HepG2 (cell line): ENCODE results near the gene BBC3. TPM values are rescaled to one million over a fixed set of nuclear protein-coding genes. Genes with fewer than 3 reads are reported as not detected.

Experiments
- AHDC1 ChIP-seq: sonication (generic); formaldehyde crosslinking; IDR thresholded peaks from 2 replicates; pipeline ENCODE4 v1.5.1; 2020; ENCODE audit warnings: mild to moderate bottlenecking, missing genetic modification reagents, borderline replicate concordance
- ATAD3A ChIP-seq: sonication (generic); formaldehyde crosslinking; IDR thresholded peaks from 2 replicates; pipeline ENCODE4 v1.4.0; 2020; ENCODE audit warnings: missing genetic modification reagents
- CC2D1A ChIP-seq: sonication (generic); formaldehyde crosslinking; IDR thresholded peaks from 2 replicates; pipeline ENCODE4 v1.8.1; 2023; ENCODE audit warnings: mild to moderate bottlenecking, missing genetic modification reagents
- IRF2 ChIP-seq: IDR thresholded peaks from 2 replicates; pipeline ENCODE4 v1.6.1; 2018; ENCODE audit warnings: missing genetic modification reagents, missing compliant biosample characterization
- NAIF1 ChIP-seq: sonication (generic); formaldehyde crosslinking; IDR thresholded peaks from 2 replicates; pipeline ENCODE4 v1.5.0; 2020; ENCODE audit warnings: mild to moderate bottlenecking, missing genetic modification reagents, borderline replicate concordance
- NR1H2 ChIP-seq: sonication (generic); formaldehyde crosslinking; IDR thresholded peaks from 2 replicates; pipeline ENCODE4 v1.8.1; 2022; ENCODE audit warnings: low read depth, missing genetic modification reagents, borderline replicate concordance
- SOX6 ChIP-seq, 2 experiments: fragments of 450-650 bp in 1 of 2; sonication (generic) in 1 of 2; formaldehyde crosslinking in 1 of 2; IDR thresholded peaks; 2 replicates each; pipeline versions ENCODE4 v1.4.0 to v1.6.1; 2017 to 2020; ENCODE audit warnings: antibody characterized with exemption in 1 of 2, mild to moderate bottlenecking in 1 of 2, missing genetic modification reagents in 1 of 2
- SP1 ChIP-seq, 2 experiments: fragments of 450-650 bp in 1 of 2; sonication (generic) in 1 of 2; formaldehyde crosslinking in 1 of 2; IDR thresholded peaks; 2 replicates each; pipeline versions ENCODE4 v1.4.0 to v1.6.1; 2016 to 2020; ENCODE audit warnings: missing genetic modification reagents in 1 of 2
- TRAFD1 ChIP-seq: sonication (generic); formaldehyde crosslinking; IDR thresholded peaks from 2 replicates; pipeline ENCODE4 v1.5.1; 2020; ENCODE audit warnings: missing genetic modification reagents, mild to moderate bottlenecking, borderline replicate concordance
- YEATS4 ChIP-seq: sonication (generic); formaldehyde crosslinking; IDR thresholded peaks from 2 replicates; pipeline ENCODE4 v1.4.0; 2020; ENCODE audit warnings: missing genetic modification reagents, borderline replicate concordance
- ZBTB46 ChIP-seq: sonication (generic); formaldehyde crosslinking; IDR thresholded peaks from 2 replicates; pipeline ENCODE4 v1.4.0; 2020; ENCODE audit warnings: mild to moderate bottlenecking, missing genetic modification reagents, borderline replicate concordance
- ZFP82 ChIP-seq: sonication (generic); formaldehyde crosslinking; IDR thresholded peaks from 2 replicates; pipeline ENCODE4 v1.5.1; 2020; ENCODE audit warnings: mild to moderate bottlenecking, missing genetic modification reagents, borderline replicate concordance
- ZMAT3 ChIP-seq: sonication (generic); formaldehyde crosslinking; conservative IDR thresholded peaks from 2 replicates; pipeline ENCODE4 v1.7.0; 2021; ENCODE audit warnings: missing genetic modification reagents
- ZNF121 ChIP-seq: sonication (generic); formaldehyde crosslinking; IDR thresholded peaks from 2 replicates; pipeline ENCODE4 v1.5.0; 2020; ENCODE audit warnings: mild to moderate bottlenecking, missing genetic modification reagents
- ZNF850 ChIP-seq: sonication (generic); formaldehyde crosslinking; conservative IDR thresholded peaks from 2 replicates; pipeline ENCODE4 v1.9.0; 2021; ENCODE audit warnings: mild to moderate bottlenecking, missing genetic modification reagents
- polyA plus RNA-seq, 8 experiments: library from polyadenylated mRNA; depleted of rRNA in 3 of 8; stranded (reverse) in 7 of 8; unstranded in 1 of 8; fragments of >200 nt; fragmentation: Illumina TruSeq in 4 of 8; extraction: Trizol in 4 of 8; gene quantifications; 2 replicates each; pipeline versions ENCODE4 v1.2.1 to v1.2.3, GENCODE V29; 2011 to 2016; ENCODE audit warnings: low read depth in 4 of 8, missing spikeins in 1 of 8, mixed read lengths in 1 of 8; ENCODE audit not compliant: insufficient read depth in 1 of 8
- total RNA-seq, 5 experiments: library from RNA; depleted of rRNA; stranded (reverse); fragments of >200 nt; fragmentation: Illumina TruSeq; extraction: Trizol; gene quantifications; 2 replicates each; pipeline ENCODE4 v1.2.3, GENCODE V29; 2016; ENCODE audit warnings: low read depth in 1 of 5
- TF ChIP-seq, protein P1 (sequence below): sonication (generic); formaldehyde crosslinking; IDR thresholded peaks from 2 replicates; pipeline ENCODE4 v1.4.0; 2020; ENCODE audit warnings: mild to moderate bottlenecking, missing genetic modification reagents

BBC3 gene
- total and polyA plus RNA-seq, 2 of the 13 experiments (the other 11 are each of a cell fraction or from before 2014, with no cell fraction given), result 6.1 to 8.8 TPM

DNA sequence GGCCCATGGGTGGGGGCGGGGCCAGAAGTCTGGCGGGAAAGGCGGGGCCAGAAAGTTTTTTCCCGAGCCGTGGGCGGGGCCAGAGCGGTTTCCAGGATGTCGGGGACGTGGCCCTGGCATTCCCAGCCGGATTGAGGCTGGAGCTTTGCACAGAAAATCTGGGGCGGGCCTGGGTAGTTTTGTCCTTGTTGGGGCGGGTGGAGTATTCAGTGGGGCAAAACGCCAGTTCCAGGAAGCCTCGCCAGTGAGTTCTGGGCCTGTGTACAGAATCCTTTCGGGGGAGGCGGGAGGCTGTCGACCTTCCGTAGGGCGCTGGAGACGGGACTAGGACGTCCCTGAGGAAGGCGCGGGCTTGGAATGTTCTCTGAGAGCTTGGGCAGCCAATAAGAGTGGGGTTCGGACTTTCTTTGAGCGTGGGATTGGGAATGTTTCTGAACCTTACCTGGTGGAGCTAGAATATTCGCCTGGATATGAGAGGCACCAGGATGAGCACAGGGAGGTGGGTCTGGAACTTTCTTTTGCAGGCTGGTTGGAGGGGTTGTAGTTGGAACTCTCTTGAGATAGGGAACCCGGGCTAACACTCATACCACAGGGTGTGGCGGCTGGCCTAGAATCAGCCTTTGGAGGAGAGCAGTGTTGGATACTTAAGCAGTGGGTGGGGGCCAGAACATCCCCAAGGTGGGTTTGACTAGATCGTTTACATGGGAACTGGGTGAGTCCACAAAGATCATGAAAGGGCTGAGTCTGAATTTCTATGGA is 26.6 kb upstream of the BBC3 start (continued):
- TF ChIP-seq AHDC1 (CRISPR knock-in tag), result no peak
- TF ChIP-seq, protein P1, sequence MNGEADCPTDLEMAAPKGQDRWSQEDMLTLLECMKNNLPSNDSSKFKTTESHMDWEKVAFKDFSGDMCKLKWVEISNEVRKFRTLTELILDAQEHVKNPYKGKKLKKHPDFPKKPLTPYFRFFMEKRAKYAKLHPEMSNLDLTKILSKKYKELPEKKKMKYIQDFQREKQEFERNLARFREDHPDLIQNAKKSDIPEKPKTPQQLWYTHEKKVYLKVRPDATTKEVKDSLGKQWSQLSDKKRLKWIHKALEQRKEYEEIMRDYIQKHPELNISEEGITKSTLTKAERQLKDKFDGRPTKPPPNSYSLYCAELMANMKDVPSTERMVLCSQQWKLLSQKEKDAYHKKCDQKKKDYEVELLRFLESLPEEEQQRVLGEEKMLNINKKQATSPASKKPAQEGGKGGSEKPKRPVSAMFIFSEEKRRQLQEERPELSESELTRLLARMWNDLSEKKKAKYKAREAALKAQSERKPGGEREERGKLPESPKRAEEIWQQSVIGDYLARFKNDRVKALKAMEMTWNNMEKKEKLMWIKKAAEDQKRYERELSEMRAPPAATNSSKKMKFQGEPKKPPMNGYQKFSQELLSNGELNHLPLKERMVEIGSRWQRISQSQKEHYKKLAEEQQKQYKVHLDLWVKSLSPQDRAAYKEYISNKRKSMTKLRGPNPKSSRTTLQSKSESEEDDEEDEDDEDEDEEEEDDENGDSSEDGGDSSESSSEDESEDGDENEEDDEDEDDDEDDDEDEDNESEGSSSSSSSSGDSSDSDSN (CRISPR knock-in tag), result peak; percentile 35; the same call in 1 of the 2 replicates
- no peak for TF ChIP-seq ATAD3A
- no peak for TF ChIP-seq CC2D1A (CRISPR knock-in tag)
- 0 out of 2 replicates have a peak, but pooled peaks have one; percentile 19 for TF ChIP-seq IRF2 (CRISPR knock-in tag)
- no peak for TF ChIP-seq NR1H2 (CRISPR knock-in tag)
- TF ChIP-seq YEATS4 (CRISPR knock-in tag), result peak; percentile 72; the same call in 1 of the 2 replicates
- TF ChIP-seq ZNF850 (CRISPR knock-in tag), result no peak
- TF ChIP-seq SOX6 (IDR thresholded peaks at IDR 0.05), result no peak
- peak; percentile 32; the same call in 1 of the 2 replicates for TF ChIP-seq SOX6 (CRISPR knock-in tag; IDR thresholded peaks at IDR 0.05)
- peak; percentile 53; the same call in 1 of the 2 replicates for TF ChIP-seq ZMAT3
- 0 out of 2 replicates have a peak, but pooled peaks have one; percentile 38 for TF ChIP-seq TRAFD1 (CRISPR knock-in tag)
- TF ChIP-seq NAIF1 (CRISPR knock-in tag), result no peak
- TF ChIP-seq SP1 (IDR thresholded peaks at IDR 0.05), result no peak
- no peak; the same call in 1 of the 2 replicates for TF ChIP-seq SP1 (CRISPR knock-in tag; IDR thresholded peaks at IDR 0.05)
- TF ChIP-seq ZFP82 (CRISPR knock-in tag), result no peak
- TF ChIP-seq ZBTB46 (CRISPR knock-in tag), result peak; percentile 35; the same call in 1 of the 2 replicates
- TF ChIP-seq ZNF121 (CRISPR knock-in tag), result peak; percentile 83
